Measurements from ENCODE around the gene GXYLT2. TPM values are rescaled to one million over a fixed set of nuclear protein-coding genes. Genes with fewer than 3 reads are reported as not detected.

Gene GXYLT2
- total RNA-seq, 3 donors from 2014 or later: 5.6 to 15.4 (median 7.4) TPM

- intact Hi-C loops (cut with DNase I; ENCODE audit: low total_unique reads): no loop called here
- H3K36me3 ChIP-seq: no peaks in the 10 kb centered on the region
- no peak for DNase-seq (ENCODE audit: low spot score in 2 of 2)
- no peak overlapping the region for H3K27ac ChIP-seq
- no peaks in the 10 kb centered on the region for H3K27me3 ChIP-seq
- TF ChIP-seq, protein P1, sequence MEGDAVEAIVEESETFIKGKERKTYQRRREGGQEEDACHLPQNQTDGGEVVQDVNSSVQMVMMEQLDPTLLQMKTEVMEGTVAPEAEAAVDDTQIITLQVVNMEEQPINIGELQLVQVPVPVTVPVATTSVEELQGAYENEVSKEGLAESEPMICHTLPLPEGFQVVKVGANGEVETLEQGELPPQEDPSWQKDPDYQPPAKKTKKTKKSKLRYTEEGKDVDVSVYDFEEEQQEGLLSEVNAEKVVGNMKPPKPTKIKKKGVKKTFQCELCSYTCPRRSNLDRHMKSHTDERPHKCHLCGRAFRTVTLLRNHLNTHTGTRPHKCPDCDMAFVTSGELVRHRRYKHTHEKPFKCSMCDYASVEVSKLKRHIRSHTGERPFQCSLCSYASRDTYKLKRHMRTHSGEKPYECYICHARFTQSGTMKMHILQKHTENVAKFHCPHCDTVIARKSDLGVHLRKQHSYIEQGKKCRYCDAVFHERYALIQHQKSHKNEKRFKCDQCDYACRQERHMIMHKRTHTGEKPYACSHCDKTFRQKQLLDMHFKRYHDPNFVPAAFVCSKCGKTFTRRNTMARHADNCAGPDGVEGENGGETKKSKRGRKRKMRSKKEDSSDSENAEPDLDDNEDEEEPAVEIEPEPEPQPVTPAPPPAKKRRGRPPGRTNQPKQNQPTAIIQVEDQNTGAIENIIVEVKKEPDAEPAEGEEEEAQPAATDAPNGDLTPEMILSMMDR (IDR thresholded peaks at IDR 0.05): no peak
- TF ChIP-seq POLR2A (IDR thresholded peaks at IDR 0.05) (no peak), POLR2AphosphoS5 (IDR thresholded peaks at IDR 0.05) (no peak)
- H3K4me3 ChIP-seq: no peak overlapping the region
- H3K9me3 ChIP-seq: no peaks in the 10 kb centered on the region
- H3K4me1 ChIP-seq: no peaks in the 10 kb centered on the region
Observed at GRCh38 chr3:72860846-72861245, 27.0 kb upstream of the GXYLT2 start.

- Histone ChIP-seq H3K36me3 (no peaks in the 10 kb centered on the region), H3K4me1 (no peaks in the 10 kb centered on the region), H3K27ac (no peak overlapping the region), H3K9me3 (no peaks in the 10 kb centered on the region), H3K4me3 (no peak overlapping the region), H3K27me3 (no peaks in the 10 kb centered on the region)
- DNase-seq (ENCODE audit: low spot score in 2 of 2): no peak
- intact Hi-C loops (cut with DNase I; ENCODE audit: low total_unique reads): no loop called here
- TF ChIP-seq POLR2AphosphoS5 (IDR thresholded peaks at IDR 0.05): no peak
- no peak for TF ChIP-seq POLR2A (IDR thresholded peaks at IDR 0.05)
- TF ChIP-seq, protein P1 (IDR thresholded peaks at IDR 0.05): no peak
Observed at GRCh38 chr3:72862314-72863090, 25.3 kb upstream of the GXYLT2 start.

GRCh38 chr3:72872183-72872582, 15.7 kb upstream of the GXYLT2 start:
- TF ChIP-seq, protein P1 (IDR thresholded peaks at IDR 0.05): no peak
- TF ChIP-seq POLR2AphosphoS5 (IDR thresholded peaks at IDR 0.05): no peak
- TF ChIP-seq POLR2A (IDR thresholded peaks at IDR 0.05): no peak
- no peaks in the 10 kb centered on the region for H3K27me3 ChIP-seq
- no peaks in the 10 kb centered on the region for H3K36me3 ChIP-seq
- no peak for DNase-seq (ENCODE audit: low spot score in 2 of 2)
- peak overlapping the region in 1 of 2 donors; percentile 55 for H3K27ac ChIP-seq
- no peaks in the 10 kb centered on the region for H3K4me1 ChIP-seq
- H3K4me3 ChIP-seq: no peak overlapping the region
- no peaks in the 10 kb centered on the region for H3K9me3 ChIP-seq
- intact Hi-C loops (cut with DNase I; ENCODE audit: low total_unique reads): no loop called here

DNA sequence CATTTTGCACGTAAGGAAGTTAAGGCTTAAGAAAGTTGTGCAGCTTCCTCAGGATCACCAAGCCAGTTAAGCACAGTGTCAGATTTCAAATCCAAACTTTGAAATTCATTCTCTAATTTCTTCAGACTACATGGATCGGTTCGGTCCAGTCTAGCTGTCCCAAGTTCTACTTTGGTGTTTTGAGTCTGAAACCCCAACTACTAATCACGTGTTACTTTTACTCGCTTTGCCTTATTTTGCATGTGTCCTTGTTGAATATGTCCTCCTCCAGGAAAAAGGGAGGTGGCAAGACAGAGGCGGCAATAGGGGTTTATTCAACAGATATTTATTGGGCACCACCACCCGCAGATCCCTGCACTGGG, 522 bp upstream of the GXYLT2 start:
- H3K27ac ChIP-seq: peak overlapping the region; percentile 54 to 88
- TF ChIP-seq POLR2AphosphoS5 (IDR thresholded peaks at IDR 0.05) (no peak), POLR2A (IDR thresholded peaks at IDR 0.05) (no peak)
- TF ChIP-seq, protein P1 (IDR thresholded peaks at IDR 0.05): no peak
- intact Hi-C loops (cut with DNase I; ENCODE audit: low total_unique reads): no loop called here

DNA sequence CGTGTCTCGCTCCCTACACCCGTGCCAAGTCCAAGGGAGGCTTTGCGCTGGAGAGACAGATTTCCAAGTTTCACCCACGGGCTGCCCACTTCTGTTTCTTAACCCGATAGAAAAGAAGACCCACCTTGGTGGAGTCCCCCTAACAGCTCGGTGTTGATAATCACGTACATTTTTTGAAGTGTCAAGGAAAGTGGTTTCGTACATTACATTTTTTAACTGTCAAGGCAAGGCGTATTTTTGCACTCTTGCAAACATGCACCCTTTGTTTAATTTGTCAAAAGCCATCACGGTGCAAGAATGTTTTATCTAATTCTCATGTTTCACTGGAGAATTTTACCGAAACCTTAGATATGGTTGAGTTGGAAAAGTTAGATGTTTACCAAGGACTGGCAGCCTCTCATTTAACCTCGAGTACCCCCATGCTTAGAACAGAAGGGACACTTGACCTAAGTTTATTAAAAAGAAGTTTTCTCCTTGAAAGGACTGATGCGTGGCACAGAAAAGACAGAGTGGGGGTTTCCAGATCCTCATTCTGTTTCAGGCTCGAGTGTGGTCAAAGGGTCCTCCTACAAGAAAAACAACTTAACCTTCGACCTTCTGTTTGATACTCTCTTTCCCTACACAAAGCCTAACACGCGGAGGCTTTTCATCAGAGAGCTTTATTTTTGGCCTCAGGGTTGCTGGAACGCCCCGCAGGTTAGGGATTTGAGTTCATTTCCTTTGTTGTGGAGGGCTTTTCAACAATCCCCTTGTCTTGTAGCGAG, 882 bp downstream of the GXYLT2 start:
- Histone ChIP-seq H3K4me1 (peaks cover 11 to 13% of the 10 kb centered on the region in 2 donors), H3K36me3 (no peaks in the 10 kb centered on the region), H3K27ac (peak overlapping the region; percentile 81 to 88), H3K27me3 (no peaks in the 10 kb centered on the region), H3K9me3 (no peaks in the 10 kb centered on the region), H3K4me3 (peak overlapping the region; percentile 46 to 74 (median 62))
- intact Hi-C loops (cut with DNase I; ENCODE audit: low total_unique reads): no loop called here
- DNase-seq (ENCODE audit: low spot score in 2 of 2): no peak
- TF ChIP-seq POLR2AphosphoS5 (IDR thresholded peaks at IDR 0.05) (no peak), POLR2A (IDR thresholded peaks at IDR 0.05) (no peak)
- TF ChIP-seq, protein P1 (IDR thresholded peaks at IDR 0.05): no peak

More for the DNA sequence above, 522 bp upstream of the GXYLT2 start:
- Histone ChIP-seq H3K36me3 (no peaks in the 10 kb centered on the region), H3K4me3 (peak overlapping the region; percentile 46 to 74 (median 62)), H3K4me1 (peaks cover 10 to 13% of the 10 kb centered on the region in 2 donors), H3K9me3 (peaks cover 0 to 6% of the 10 kb centered on the region in 2 donors), H3K27me3 (no peaks in the 10 kb centered on the region)
- no peak for DNase-seq (ENCODE audit: low spot score in 2 of 2)
